Uterus (tissue), 2 donors: ENCODE data around the gene MDC1.

Experiments
- POLR2A ChIP-seq, 2 donors: fragments of 450-650 bp; IDR thresholded peaks; one replicate each; pipeline ENCODE4 v1.6.1; 2016; ENCODE audit warnings: antibody characterized with exemption in 2 of 2, mild to moderate bottlenecking in 1 of 2, moderate library complexity in 1 of 2
- TF ChIP-seq, protein P1 (sequence below), 4 experiments: fragments of 200-600 bp in 2 of 4; fragments of 450-650 bp in 2 of 4; sonication (generic) in 2 of 4; IDR thresholded peaks; one replicate each; pipeline ENCODE4 v1.5.1; 2016 to 2019; ENCODE audit warnings: antibody characterized with exemption in 4 of 4, mild to moderate bottlenecking in 2 of 4, moderate library complexity in 1 of 4

DNA sequence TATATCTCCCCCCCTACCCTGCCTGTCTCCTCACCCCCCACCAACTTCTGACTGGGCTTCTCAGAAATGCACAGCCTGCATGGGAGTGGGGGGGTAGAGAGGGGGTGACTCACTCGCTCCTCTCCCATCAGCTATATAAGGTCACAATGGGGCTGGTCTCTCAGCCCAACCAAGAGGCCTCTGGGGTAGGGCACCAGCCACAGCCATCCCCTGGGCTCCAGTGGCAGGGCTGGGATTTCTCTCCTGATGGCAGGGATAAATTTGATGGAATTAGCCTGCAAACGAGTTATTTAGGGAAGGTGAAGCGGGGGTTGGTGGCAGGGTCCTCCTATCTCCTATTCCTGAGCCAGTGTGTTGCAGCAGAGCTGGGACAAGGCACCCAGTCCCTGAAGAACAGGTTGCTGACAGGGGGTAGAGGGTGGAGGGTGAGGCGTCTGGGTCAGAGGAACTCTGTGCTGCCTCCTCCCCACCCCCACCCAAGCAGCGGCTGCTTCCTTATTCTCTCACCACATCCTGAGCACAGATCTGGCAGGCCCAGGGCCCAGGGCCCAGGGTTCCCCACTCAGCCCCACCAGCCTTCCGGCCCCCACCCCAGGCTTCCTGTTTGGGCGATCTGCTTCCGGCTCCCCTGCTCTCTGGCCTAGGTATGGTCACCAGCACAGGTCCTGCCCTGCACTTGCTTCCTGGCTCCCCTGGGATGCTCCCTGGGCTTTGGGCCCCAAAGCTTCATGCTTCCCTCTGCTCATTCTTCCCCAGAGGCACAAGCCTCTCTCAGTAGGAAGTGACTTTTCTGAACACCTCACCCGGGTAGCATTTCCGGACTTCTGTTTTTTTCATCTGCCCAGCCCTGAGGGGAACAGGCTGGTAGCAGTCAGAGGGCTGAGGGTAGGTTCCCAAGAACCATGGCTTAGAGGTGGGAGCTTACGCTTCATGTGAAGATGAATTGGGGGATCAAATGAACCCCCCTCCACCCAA is 34.7 kb downstream of the MDC1 start:
- TF ChIP-seq, protein P1, sequence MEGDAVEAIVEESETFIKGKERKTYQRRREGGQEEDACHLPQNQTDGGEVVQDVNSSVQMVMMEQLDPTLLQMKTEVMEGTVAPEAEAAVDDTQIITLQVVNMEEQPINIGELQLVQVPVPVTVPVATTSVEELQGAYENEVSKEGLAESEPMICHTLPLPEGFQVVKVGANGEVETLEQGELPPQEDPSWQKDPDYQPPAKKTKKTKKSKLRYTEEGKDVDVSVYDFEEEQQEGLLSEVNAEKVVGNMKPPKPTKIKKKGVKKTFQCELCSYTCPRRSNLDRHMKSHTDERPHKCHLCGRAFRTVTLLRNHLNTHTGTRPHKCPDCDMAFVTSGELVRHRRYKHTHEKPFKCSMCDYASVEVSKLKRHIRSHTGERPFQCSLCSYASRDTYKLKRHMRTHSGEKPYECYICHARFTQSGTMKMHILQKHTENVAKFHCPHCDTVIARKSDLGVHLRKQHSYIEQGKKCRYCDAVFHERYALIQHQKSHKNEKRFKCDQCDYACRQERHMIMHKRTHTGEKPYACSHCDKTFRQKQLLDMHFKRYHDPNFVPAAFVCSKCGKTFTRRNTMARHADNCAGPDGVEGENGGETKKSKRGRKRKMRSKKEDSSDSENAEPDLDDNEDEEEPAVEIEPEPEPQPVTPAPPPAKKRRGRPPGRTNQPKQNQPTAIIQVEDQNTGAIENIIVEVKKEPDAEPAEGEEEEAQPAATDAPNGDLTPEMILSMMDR (IDR thresholded peaks at IDR 0.05): no peak
- peak; percentile 65 to 66 for TF ChIP-seq POLR2A (IDR thresholded peaks at IDR 0.05)
